Ishikawa (cell line): Measurements from ENCODE around the gene GAPDHS.

Experiments used
- CEBPB ChIP-seq: IDR thresholded peaks from 2 replicates; pipeline ENCODE4 v1.6.1; 2012
- CREB1 ChIP-seq: IDR thresholded peaks from 2 replicates; pipeline ENCODE4 v1.6.1; 2012; ENCODE audit warnings: low read depth
- EGR1 ChIP-seq: IDR thresholded peaks from 2 replicates; pipeline ENCODE4 v1.6.1; 2012
- EP300 ChIP-seq: IDR thresholded peaks from 2 replicates; pipeline ENCODE4 v1.6.1; 2012; ENCODE audit warnings: borderline replicate concordance
- FOXM1 ChIP-seq: IDR thresholded peaks from 2 replicates; pipeline ENCODE4 v1.6.1; 2012; ENCODE audit warnings: low read depth, borderline replicate concordance
- MAX ChIP-seq: IDR thresholded peaks from 2 replicates; pipeline ENCODE4 v1.6.1; 2012
- NFIC ChIP-seq: IDR thresholded peaks from 2 replicates; pipeline ENCODE4 v1.6.1; 2012
- RAD21 ChIP-seq: IDR thresholded peaks from 2 replicates; pipeline ENCODE4 v1.6.1; 2012; ENCODE audit warnings: low read depth
- REST ChIP-seq: IDR thresholded peaks from 2 replicates; pipeline ENCODE4 v1.6.1; 2012; ENCODE audit warnings: low read depth, mild to moderate bottlenecking
- TAF1 ChIP-seq: IDR thresholded peaks from 2 replicates; pipeline ENCODE4 v1.6.1; 2012; ENCODE audit warnings: low read depth, mild to moderate bottlenecking
- TCF12 ChIP-seq: IDR thresholded peaks from 2 replicates; pipeline ENCODE4 v1.6.1; 2012; ENCODE audit warnings: low read depth
- TEAD4 ChIP-seq: IDR thresholded peaks from 2 replicates; pipeline ENCODE4 v1.6.1; 2012
- USF1 ChIP-seq: IDR thresholded peaks from 2 replicates; pipeline ENCODE4 v1.6.1; 2012
- YY1 ChIP-seq: IDR thresholded peaks from 2 replicates; pipeline ENCODE4 v1.6.1; 2012; ENCODE audit warnings: low read depth
- ZBTB7A ChIP-seq: IDR thresholded peaks from 2 replicates; pipeline ENCODE4 v1.6.1; 2012; ENCODE audit warnings: low read depth

GAPDHS gene

GRCh38 chr19:35558400-35559280, 25.4 kb downstream of the GAPDHS start:
- no peak for TF ChIP-seq EGR1
- TF ChIP-seq MAX: peak; percentile 41; the same call in 1 of the 2 replicates

- TF ChIP-seq NFIC (no peak), REST (peak; percentile 55)
Observed at GRCh38 chr19:35559281-35559659, 26.0 kb downstream of the GAPDHS start.

GRCh38 chr19:35559781-35560180, 26.5 kb downstream of the GAPDHS start:
- TF ChIP-seq TEAD4 (no peak), ZBTB7A (no peak), NFIC (no peak), FOXM1 (no peak), YY1 (no peak), REST (no peak), EGR1 (no peak), RAD21 (no peak), TAF1 (no peak), EP300 (no peak), USF1 (no peak), CEBPB (no peak), CREB1 (no peak)

- TF ChIP-seq NFIC (no peak), ZBTB7A (no peak), REST (no peak), EGR1 (no peak), RAD21 (no peak), CEBPB (no peak), TAF1 (no peak), EP300 (no peak), TCF12 (no peak), USF1 (no peak), TEAD4 (no peak), MAX (no peak), CREB1 (no peak), YY1 (no peak), FOXM1 (no peak)
Observed at GRCh38 chr19:35560271-35560670, 27.0 kb downstream of the GAPDHS start.

- TF ChIP-seq CREB1 (no peak), CEBPB (no peak), TCF12 (no peak), NFIC (no peak), YY1 (no peak), EP300 (no peak), MAX (no peak), FOXM1 (no peak), REST (no peak), TEAD4 (no peak), EGR1 (no peak), TAF1 (no peak), ZBTB7A (no peak), USF1 (no peak), RAD21 (no peak)
Observed at GRCh38 chr19:35560677-35561076, 27.4 kb downstream of the GAPDHS start.
